Globus pallidus (tissue), 1 donor: ENCODE measurements around the gene NCOA4.
A peak's percentile ranks its signal among the peaks of the same experiment; 100 is the strongest.
"Not testable (repeated sequence)": the region's sequence is repeated elsewhere in the genome, so short reads cannot be mapped to it uniquely, and the experiment has no call there.

Source experiments
- DNase-seq: peaks from one replicate; pipeline ENCODE4 v3.0.0-alpha.2; 2015; ENCODE audit warnings: low spot score

Gene NCOA4

DNA sequence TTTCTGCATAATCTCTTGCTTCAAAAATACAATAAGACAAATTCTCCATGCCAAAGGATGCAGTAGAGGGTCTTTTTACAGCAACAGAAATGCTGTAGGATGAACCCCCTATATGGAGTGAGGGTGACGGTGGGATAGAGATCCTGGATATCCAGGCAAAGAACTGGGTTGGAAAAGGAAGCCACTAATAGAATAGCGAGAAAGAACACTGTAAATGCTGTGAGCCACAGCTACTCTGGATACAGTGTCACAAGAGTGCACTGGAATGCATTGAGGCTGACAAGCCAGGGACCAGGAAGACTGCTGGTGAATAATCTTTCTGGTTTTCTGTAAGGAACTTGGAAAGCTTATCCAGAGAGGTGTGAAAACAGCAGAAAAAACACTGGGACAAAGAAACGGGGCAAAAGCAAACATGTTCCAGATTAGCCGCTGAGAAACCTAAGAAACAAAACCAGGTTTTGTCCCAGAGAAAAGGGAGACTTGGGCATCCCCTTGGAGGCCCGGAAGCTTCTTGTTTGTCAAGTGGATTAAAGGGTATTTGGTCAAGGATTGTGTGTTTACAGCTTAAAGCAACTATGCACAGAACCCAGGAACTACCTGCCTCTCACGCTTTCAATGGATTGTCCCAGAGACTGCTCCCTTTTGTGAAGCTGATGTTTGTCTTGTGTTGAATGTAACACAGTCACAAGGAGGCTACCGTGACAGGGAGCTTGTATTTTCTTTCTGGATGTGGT, 21.8 kb upstream of the NCOA4 start:
- DNase-seq = no peak

- DNase-seq = no peak
Measured at GRCh38 chr10:46050941-46051623, 20.7 kb upstream of the NCOA4 start.

DNA sequence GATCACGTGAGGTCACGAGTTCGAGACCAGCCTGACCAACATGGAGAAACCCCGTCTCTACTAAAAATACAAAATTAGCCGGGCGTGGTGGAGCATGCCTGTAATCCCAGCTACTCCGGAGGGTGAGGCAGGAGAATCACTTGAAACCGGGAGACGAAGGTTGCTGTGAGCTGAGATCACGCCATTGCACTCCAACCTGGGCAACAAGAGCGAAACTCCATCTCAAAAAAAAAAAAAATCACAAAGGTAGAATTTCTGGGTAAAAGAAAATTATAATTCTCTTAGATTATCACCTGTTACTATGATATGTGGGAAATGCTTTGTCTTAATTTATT, 19.0 kb upstream of the NCOA4 start:
- DNase-seq = not testable (repeated sequence)

GRCh38 chr10:46048152-46048551, 17.7 kb upstream of the NCOA4 start:
- DNase-seq = no peak

GRCh38 chr10:46046261-46046660, 15.8 kb upstream of the NCOA4 start, which contains the start of gene MSMB:
TSS of gene MSMB (minus strand) at chr10:46046269. CDS start at chr10:46046237, 32 bp downstream.
- DNase-seq = no peak

DNA sequence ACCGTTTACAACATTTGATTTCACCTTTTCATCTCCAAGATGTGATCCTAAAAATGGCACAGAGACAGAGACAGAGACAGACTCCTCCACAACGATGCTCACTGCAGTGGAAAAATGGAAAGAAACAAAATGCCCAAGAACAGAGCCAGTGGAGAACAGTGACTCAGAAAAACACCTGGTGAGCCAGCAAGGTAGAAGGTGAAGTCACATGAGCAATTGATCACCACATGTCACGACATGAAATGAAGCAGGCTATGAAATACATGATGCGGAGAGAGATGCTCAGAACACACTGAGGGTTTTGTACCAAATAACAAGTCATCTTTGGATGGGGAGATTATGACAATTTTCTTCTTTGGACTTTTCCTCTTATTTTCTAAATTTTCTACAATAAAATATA, 12.1 kb upstream of the NCOA4 start:
- DNase-seq = no peak

- no peak for DNase-seq
Measured at GRCh38 chr10:46040004-46040403, 9.6 kb upstream of the NCOA4 start.

DNA sequence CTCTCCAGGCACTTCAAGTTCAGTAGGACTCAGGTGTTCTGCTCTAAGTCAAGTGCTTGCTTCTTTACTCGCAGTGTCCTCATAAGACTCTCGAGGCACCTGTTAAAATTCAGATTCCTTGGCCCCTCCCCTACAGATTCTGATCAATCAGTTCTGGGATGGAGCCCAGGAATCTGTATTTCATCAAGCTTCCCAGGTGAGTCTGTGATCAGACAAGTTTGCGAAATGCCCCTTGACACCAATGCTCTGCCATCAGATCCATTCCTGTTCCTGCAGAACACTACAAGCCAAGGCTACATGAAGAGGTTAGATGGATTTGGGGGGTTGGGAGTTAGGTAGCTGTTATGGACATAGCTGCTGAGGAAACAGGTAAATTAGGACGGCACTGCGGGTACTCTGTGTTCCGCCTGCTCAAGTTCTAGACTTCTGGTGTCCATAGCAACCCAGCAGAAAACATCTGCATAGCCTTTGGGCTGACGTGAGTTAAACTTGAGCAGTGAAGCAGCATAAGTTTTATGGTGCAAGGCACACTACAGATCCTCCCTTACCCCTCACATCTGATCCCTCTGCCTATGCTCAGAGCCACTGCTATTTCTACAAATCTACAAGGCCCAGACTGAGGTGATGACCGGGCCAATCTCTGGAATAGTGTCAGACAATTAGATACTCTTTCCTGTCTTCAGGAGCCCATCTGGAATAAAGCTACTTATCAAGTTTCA, 6.8 kb upstream of the NCOA4 start:
- no peak for DNase-seq

DNA sequence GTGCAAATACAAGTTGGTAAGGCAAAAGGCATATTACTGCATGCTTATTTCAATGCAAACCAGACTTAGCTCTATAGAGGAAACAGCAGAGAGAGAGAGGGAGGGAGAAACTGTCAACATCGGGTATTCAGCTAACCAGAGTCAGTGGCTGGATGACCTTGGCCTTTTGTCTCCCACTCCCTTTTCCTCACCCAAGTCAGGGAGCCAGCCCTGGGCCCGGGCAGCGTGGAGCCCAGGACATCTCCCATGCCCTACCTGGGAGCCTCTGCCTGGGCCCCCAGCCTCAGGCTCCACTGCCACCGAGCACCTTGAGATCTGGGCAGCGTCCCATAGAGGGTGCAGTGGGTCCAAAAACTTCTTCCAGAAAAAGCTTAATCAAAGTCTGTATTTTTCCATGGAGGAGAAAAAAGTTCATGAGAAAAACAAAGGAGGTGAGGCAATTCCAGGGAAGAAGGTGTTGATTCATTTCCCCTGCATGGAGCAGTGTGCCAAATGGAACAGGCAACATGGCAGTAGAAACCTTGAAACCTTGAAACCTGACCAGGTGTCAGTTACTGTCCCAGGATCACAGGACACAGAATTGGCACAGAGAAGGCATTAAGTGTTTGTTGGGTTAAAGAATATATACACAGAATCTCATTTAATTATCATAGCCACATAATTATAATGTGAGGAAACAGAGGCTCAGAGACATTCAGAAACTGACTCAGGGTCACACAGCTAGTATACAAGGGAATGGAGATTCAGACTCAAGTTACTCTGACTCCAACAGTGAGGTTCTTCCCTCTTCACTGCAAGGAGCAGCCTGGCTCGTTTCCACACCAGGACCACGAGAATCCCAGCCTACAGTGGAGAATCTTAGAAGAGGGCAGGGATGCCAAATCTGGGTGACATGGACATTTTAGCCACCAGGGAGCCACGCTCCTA, 5.8 kb upstream of the NCOA4 start:
- DNase-seq = no peak

DNA sequence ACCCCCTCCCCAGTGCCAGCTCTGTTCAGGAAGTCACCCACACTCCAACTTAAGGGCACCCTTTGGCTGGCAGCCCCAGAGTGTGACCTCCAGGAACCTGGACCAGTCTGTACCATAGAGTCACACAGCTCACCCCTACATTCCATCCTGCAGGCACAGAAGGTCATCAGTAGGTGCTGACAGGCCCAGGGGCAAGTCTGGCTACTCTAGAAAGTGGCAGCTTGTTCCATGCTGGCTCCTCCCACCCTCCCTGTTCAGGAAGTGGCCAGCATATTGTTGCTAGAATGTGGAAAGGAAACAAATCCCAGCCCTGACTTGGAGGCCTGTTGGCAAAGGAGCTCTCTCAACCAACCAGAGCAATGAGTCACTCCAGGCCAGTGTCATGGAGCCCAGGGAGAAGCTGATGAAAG, 3.2 kb upstream of the NCOA4 start:
- no peak for DNase-seq

DNA sequence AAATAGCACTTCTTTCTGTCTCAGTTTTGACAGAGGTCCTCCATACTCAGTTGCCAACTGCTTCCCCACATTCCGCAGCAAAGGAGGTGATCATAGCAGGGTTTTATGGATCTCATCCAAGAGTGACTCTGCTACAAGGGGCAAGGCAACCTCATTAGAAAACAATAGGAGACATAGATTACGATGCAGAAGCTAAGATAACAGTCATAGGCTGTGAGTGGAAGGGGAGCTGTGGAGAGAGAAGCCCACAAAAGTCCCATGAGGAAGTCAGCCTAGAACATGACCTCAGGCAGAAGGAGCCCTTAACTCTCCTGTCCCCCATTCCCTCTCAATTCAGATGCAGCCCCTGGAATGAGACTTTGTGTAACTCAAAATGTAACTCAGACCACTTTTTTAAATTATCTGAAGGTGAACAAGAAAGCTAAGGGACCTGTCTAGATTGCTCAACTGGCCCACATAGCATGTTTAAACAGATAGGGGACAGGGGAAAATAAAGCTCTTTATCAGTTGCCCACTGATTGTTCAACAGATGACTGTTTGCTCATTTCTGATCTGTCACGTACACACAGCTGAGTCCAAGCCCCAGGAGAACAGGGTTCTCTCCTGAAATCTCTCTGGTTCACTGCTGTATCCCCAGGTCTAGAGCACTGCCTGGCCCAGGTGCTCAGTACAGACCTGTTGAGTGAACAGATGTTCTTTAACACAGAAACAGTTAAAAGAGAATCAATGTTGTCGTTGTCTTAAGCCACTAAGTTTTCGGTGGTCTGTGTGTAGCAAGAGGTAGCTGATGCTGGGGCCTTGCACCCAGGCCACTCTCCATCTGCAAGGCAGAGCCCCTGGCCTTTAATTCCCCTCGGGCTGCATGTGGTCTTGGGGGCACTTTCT, 1.5 kb upstream of the NCOA4 start:
- no peak for DNase-seq

DNA sequence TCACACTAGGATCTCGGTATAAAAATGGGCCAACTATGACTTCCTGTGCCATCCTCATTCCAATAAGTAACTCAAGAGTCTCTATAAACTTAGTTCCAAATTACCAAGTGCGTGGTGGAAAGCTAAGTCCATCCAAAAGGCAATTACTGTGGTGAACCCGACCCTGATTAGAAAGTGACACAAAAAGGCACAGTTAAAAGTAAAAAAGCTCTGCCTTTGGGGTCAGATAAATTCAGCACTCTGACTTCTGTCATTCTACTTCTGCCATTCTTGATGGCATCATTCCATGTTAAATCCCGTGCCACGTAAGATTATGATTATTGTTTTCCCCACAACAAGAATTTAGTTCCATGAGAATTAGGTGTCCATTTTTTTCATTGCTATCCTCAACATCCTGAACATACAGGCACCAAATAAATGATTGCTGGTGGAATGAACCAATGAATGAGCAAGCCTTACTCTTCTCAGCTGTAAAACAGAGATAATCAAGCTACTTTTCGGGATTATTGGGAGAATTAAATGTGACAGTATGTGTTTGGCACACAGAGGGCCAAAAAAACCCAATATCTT, 877 bp downstream of the NCOA4 start:
- DNase-seq = no peak

- peak; percentile 28 for DNase-seq
Measured at GRCh38 chr10:46028584-46029460, 1.6 kb downstream of the NCOA4 start.

DNA sequence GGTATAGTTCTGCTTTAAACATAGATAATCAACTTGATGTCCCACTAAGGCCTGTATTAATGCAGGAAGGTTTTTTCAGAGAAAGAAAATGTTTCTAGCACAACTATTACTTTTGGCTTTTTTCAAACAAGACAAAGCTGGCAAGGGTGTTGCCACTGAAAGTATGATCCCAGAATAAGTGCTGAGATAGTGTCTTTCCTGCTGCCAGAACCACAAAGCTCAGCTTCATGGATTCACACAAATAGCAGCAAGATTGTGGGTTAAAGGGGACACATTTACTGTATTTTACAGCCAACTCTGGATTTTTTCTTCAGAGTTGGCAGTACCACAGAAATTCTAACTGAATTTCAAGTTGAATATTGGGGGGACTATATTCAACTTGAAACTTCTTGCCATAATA, 4.3 kb downstream of the NCOA4 start:
- no peak for DNase-seq

DNA sequence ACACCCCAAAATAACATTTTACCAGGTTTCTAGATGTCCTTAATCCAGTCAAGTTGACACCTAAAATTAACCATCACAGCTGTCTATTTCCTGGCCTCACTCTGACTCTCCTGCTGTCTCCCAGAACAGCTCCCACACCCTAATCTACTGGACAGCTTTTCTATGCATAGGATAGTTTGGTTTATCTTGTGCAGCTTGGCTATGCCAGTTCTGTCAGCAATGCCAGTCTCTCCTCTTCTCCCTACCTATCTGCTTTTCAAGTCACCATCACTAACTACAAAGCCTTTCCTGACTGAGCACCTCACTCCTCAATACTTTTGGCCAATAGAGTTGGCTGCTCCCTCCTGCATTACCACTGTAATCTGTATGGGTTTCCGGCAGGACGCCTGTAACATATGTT, 5.0 kb downstream of the NCOA4 start:
- no peak for DNase-seq

GRCh38 chr10:46024948-46025347, 5.5 kb downstream of the NCOA4 start:
- DNase-seq = no peak

DNA sequence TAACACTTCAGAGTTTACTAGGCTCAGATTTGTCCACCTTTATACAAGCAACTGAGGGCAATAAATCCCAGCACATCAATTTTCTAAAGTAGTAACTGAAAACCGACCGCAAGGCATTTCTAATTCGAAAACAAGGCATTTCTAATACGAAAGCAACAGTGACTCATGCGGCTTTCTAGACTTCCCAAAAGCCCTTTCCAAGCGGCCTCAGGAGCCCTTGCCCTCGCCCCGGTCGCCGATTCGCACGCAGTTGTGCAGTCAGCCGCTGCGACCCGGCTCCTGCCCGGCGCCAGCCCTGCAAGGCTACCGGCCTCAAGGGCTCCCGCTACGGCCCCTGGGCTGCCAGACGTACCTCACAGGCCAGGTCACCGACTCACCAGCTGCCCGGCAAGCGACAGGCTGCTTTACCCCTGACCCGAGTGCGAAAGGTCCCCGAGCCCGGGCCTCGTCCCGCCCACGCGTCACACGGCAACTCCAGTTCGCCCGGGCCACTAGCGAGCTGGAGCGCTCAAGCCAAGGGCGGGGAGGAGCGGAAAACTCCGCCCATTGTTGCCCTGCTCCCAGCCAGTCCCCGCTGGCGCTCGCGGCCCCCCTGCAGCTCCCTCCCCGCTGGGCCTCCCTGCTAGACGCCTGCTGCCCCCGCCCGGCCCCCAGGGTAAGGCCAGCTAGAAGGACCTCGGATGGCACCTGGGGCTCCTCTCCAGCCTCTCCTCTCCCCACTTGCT, 7.3 kb downstream of the NCOA4 start:
- DNase-seq = peak; percentile 92

DNA sequence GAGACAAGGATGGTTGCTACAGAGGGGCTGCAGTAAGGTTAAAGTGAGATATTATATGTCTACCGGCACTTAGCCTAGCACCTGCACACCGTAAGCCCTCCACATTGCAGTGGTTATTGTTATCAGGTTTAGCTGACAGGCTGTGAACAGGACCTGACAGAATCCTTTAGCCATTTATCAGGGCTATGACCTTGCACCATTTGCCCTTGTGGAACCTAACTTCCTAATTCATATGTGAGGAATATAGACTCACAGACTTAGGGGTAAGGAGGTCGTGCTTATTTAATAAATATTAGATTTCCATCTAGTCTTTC, 10.1 kb downstream of the NCOA4 start:
- no peak for DNase-seq
